ENCODE data around the gene USP48.

GRCh38 chr1:21822349-21822748, 39.4 kb upstream of the USP48 start:
- TF ChIP-seq CTCF (IDR thresholded peaks at IDR 0.05) (no peak), POLR2A (IDR thresholded peaks at IDR 0.05) (no peak)

Data from Peyer's patch (tissue), 4 donors.